IPS-15b (cell line): ENCODE results near the gene UBALD2.
A peak's percentile ranks its signal among the peaks of the same experiment; 100 is the strongest.
"Not testable (repeated sequence)": the region's sequence is repeated elsewhere in the genome, so short reads cannot be mapped to it uniquely, and the experiment has no call there.

Experiments used
- H3K27me3 ChIP-seq: one replicate; pipeline ENCODE4 v1.6.1; 2013; ENCODE audit warnings: low read length; ENCODE audit not compliant: control insufficient read depth, insufficient read depth
- H3K36me3 ChIP-seq: one replicate; pipeline ENCODE4 v1.6.1; 2013; ENCODE audit warnings: low read length; ENCODE audit not compliant: control insufficient read depth, insufficient read depth
- H3K4me1 ChIP-seq: one replicate; pipeline ENCODE4 v1.6.1; 2013; ENCODE audit warnings: mild to moderate bottlenecking, low read length; ENCODE audit not compliant: control insufficient read depth, insufficient read depth
- H3K4me3 ChIP-seq: one replicate; pipeline ENCODE4 v1.5.1; 2013; ENCODE audit warnings: low read depth, low read length
- H3K9ac ChIP-seq: one replicate; pipeline ENCODE4 v1.6.1; 2013; ENCODE audit warnings: low read depth, mild to moderate bottlenecking, low read length
- H3K9me3 ChIP-seq: one replicate; pipeline ENCODE4 v1.6.1; 2013; ENCODE audit warnings: mild to moderate bottlenecking, low read length; ENCODE audit not compliant: control insufficient read depth, insufficient read depth

The UBALD2 gene

GRCh38 chr17:76261421-76262215 lies 3.5 kb upstream of the UBALD2 start:
- no peaks in the 10 kb centered on the region for H3K9me3 ChIP-seq
- H3K27me3 ChIP-seq, result no peaks in the 10 kb centered on the region
- no peak overlapping the region for H3K4me3 ChIP-seq
- H3K4me1 ChIP-seq, result peaks cover 5% of the 10 kb centered on the region
- H3K9ac ChIP-seq, result no peak overlapping the region
- H3K36me3 ChIP-seq, result peaks cover under 1% of the 10 kb centered on the region

DNA sequence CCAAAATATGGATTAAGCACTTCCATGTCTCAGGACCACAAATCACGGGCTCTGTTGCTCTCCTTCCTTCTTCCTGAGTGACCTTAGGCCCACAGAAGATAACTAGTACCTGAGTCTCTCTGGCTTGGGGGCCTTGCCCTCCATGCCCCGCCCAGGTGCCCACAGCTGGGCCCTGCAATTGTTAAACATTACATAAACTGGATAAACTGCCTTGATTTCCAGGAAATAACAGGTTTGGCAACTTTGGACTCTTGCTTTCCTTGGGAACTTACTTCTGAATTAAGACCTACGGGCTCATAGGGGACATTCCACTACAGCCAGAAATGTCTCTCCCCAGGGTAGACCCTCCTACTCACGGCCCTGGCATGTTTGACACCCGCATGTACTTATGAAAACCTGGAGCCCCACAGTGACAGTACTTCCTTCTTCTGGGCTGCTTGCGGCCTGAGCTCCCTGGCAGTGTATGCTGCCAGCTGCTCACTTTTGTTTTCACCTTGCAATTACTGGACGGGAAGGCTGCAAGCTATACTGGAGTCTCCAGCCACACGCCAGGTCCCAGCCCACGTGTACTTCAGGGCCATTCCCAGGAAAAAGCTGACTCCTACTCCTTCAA lies 2.3 kb upstream of the UBALD2 start:
- H3K9ac ChIP-seq, result no peak overlapping the region
- no peak overlapping the region for H3K4me3 ChIP-seq
- peaks cover 6% of the 10 kb centered on the region for H3K36me3 ChIP-seq
- H3K4me1 ChIP-seq, result peaks cover 13% of the 10 kb centered on the region
- H3K27me3 ChIP-seq, result no peaks in the 10 kb centered on the region
- no peaks in the 10 kb centered on the region for H3K9me3 ChIP-seq

DNA sequence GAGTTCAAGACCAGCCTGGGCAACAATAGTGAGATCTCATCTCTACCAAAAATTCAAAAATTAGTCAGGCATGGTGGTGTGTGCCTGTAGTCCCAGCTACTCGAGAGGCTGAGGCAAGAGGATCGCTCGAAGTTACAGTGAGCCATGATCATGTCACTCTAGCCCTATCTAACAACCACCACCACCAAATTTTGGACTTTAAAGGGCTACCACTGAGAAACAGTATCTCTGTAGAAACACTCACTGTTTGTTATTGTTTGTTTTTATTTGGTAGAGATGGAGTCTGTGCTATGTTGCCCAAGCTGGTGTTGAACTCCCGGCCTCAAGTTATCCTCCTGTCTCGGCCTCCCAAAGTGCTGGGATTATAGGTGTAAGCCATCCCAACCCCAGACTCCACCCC lies 1.3 kb upstream of the UBALD2 start:
- peaks cover 16% of the 10 kb centered on the region for H3K4me1 ChIP-seq
- no peak overlapping the region for H3K4me3 ChIP-seq
- H3K9ac ChIP-seq, result no peak overlapping the region
- H3K27me3 ChIP-seq, result no peaks in the 10 kb centered on the region
- no peaks in the 10 kb centered on the region for H3K9me3 ChIP-seq
- H3K36me3 ChIP-seq, result peaks cover 6% of the 10 kb centered on the region

DNA sequence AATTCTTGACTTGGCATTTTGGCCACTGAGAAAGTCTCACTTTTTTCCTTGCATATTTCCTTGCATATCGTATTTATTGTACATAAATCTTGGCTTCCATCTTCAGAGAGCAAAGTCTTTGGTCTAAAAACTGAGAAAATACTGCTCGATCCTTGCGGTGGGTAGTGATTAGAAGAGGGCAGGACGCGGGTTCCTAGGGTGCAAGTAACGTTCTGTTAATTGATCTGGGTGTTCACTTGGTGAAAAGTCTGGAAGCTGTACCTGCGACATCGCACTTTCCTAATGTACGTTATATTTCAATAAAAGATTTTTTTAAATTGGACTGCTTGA lies 758 bp upstream of the UBALD2 start:
- Histone ChIP-seq H3K4me1 (peaks cover 20% of the 10 kb centered on the region), H3K9me3 (no peaks in the 10 kb centered on the region), H3K4me3 (no peak overlapping the region), H3K27me3 (no peaks in the 10 kb centered on the region), H3K36me3 (peaks cover 6% of the 10 kb centered on the region), H3K9ac (no peak overlapping the region)

GRCh38 chr17:76265624-76266243 lies 586 bp downstream of the UBALD2 start:
- Histone ChIP-seq H3K36me3 (peaks cover 6% of the 10 kb centered on the region), H3K9ac (no peak overlapping the region), H3K27me3 (no peaks in the 10 kb centered on the region), H3K4me1 (peaks cover 22% of the 10 kb centered on the region), H3K9me3 (no peaks in the 10 kb centered on the region), H3K4me3 (peak overlapping the region; percentile 61)

GRCh38 chr17:76266244-76266938 lies 1.2 kb downstream of the UBALD2 start:
- Histone ChIP-seq H3K9ac (no peak overlapping the region), H3K9me3 (no peaks in the 10 kb centered on the region), H3K36me3 (peaks cover 6% of the 10 kb centered on the region), H3K4me1 (peaks cover 22% of the 10 kb centered on the region), H3K27me3 (no peaks in the 10 kb centered on the region), H3K4me3 (peak overlapping the region; percentile 61)

DNA sequence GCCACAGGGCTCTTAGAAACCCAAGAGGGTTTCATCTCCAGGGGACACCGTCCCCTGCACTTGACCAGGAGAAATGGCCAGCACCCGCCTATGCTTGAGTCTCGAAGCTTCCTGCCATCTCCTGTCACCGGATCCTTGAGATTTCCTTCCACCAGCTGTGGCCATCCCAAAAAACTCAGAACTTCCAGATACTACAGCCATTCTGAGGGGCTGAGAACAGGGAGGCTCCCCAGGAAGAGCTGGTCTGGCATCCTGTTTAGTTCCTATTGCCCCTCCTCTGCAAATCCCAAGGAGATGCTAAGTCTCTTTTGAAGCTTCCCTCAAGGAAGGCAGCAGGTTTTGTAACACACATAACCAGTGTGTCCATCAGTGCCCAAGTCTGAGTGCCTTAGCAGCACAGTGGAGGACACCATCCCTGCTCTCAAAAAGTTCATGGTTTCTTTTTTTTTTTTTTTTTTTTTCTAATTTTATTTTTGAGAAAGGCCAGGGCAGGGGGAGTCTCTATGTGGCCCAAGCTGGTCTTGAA lies 2.0 kb downstream of the UBALD2 start:
- no peaks in the 10 kb centered on the region for H3K9me3 ChIP-seq
- peaks cover 6% of the 10 kb centered on the region for H3K36me3 ChIP-seq
- H3K27me3 ChIP-seq, result no peaks in the 10 kb centered on the region
- peaks cover 22% of the 10 kb centered on the region for H3K4me1 ChIP-seq
- H3K4me3 ChIP-seq, result peak overlapping the region; percentile 61
- no peak overlapping the region for H3K9ac ChIP-seq

GRCh38 chr17:76267581-76268001 lies 2.4 kb downstream of the UBALD2 start:
- peaks cover 22% of the 10 kb centered on the region for H3K4me1 ChIP-seq
- H3K4me3 ChIP-seq, result not testable (repeated sequence)

DNA sequence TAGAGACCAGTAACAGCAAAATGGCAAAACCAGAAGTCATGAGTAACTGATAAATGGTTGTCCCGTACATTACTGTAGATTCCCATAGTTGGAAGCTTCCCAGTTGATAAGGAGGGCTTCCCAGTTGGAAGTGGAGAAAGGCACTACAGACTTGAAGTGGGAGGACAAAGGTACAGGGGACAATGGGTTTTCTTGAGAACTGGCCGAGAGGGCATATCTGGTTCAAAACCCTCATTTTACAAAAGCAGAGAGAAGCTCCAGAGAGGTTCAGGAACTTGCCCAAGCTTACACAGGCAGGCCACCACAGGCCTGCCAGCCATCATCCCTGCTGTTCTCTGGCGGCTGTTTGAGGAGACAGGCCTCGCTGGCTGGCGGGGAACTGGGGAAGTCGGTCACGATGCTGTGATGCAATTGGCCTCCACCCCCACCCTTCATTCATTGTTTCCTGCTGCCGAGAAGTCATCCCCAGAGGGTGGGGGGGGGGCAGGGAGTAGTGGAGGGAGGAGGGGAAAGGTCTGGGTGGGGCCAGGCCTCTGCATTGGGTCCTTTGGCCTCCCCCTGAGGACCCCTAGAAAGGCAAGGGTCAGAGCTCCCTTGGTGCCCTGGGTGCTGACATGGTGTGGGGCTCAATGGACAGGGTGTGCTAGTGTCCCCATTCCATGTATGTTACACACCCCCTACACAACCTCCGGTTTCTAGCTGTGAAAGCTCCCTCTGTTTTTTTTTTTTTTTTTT lies 3.0 kb downstream of the UBALD2 start:
- H3K9ac ChIP-seq, result no peak overlapping the region
- H3K9me3 ChIP-seq, result no peaks in the 10 kb centered on the region
- peaks cover 6% of the 10 kb centered on the region for H3K36me3 ChIP-seq
- H3K27me3 ChIP-seq, result no peaks in the 10 kb centered on the region
- no peak overlapping the region for H3K4me3 ChIP-seq
- H3K4me1 ChIP-seq, result peaks cover 22% of the 10 kb centered on the region

More at GRCh38 chr17:76267581-76268001, 2.4 kb downstream of the UBALD2 start:
- not testable (repeated sequence) for H3K9ac ChIP-seq, H3K9me3 ChIP-seq, H3K36me3 ChIP-seq, H3K27me3 ChIP-seq

DNA sequence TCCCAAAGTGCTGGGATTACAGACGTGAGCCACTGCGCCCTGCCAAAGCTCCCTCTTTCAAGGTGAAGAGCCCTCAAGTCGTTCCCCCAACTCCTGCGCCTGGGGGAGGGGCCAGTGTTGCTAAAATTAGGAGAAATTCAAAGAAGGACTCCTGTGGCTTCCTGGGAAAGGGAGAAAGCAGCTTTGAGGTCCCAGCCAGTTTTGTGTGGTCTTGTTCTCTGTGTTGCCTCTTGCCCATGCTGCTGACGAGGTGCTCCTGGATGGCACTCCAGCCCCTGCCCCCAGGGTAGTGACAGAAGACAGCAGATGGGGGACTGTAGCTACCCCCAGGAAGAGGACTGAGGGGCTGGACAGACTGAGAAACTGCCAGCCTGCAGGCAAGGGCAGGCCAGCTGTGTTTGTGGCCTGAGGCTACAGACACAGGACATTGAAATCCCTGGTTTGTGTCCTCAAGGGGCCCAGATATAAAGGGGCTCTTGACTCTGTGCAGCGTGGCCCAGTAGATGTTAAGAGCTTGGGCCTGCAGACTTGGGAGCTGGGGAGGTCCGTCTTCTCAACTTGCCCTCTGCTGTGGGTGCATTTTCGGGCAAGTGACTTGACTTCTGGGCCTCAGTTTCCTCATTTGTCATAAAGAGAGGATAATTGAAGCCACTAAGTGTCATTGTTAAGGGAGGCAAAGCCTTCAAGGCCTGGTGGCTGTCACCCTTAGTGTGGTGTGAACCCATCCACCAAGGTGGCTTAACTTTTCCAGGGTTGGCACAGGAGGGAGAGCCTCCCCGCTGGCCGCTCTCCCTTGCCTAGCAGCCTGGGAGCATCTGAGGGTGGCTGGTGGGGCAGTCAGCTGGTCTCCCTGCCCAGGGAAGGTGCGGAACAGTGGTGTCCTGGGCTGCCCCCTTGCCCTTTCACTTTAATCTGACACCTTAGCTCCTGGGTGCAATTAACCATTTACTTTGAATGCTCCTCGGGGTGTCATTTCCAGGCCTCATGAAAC lies 4.1 kb downstream of the UBALD2 start:
- no peaks in the 10 kb centered on the region for H3K27me3 ChIP-seq
- H3K4me1 ChIP-seq, result peaks cover 21% of the 10 kb centered on the region
- H3K36me3 ChIP-seq, result peaks cover 6% of the 10 kb centered on the region
- H3K9ac ChIP-seq, result peak overlapping the region; percentile 65
- H3K9me3 ChIP-seq, result no peaks in the 10 kb centered on the region
- no peak overlapping the region for H3K4me3 ChIP-seq
